Nephron (organoid): ENCODE data around the gene FNDC3B.

Source experiments
- H3K27ac Mint-ChIP-seq, 3 experiments: 2 replicates each; pipeline ENCODE4 v1.8.0; 2020; ENCODE audit warnings: mixed read lengths in 3 of 3, mild to moderate bottlenecking in 2 of 3, moderate library complexity in 1 of 3
- H3K27me3 Mint-ChIP-seq: 2 replicates; pipeline ENCODE4 v1.8.0; 2021; ENCODE audit warnings: low read depth, mild to moderate bottlenecking, moderate library complexity, mixed read lengths
- H3K36me3 Mint-ChIP-seq: 2 replicates; pipeline ENCODE4 v1.8.0; 2020; ENCODE audit warnings: low read depth, mixed read lengths
- H3K4me1 Mint-ChIP-seq: 2 replicates; pipeline ENCODE4 v1.8.0; 2020; ENCODE audit warnings: mixed read lengths
- H3K4me3 Mint-ChIP-seq, 3 experiments: 2 replicates each; pipeline ENCODE4 v1.8.0; 2020; ENCODE audit warnings: mild to moderate bottlenecking in 3 of 3, mixed read lengths in 3 of 3, moderate library complexity in 2 of 3
- H3K9me3 Mint-ChIP-seq: 2 replicates; pipeline ENCODE4 v1.8.0; 2020; ENCODE audit warnings: mixed read lengths
- TF ChIP-seq, protein P1 (sequence below), 3 experiments: fragments of 200-600 bp; sonication (generic); IDR thresholded peaks; one replicate each; pipeline ENCODE4 v1.5.0; 2021; ENCODE audit warnings: antibody characterized with exemption in 3 of 3; ENCODE audit not compliant: unreplicated experiment in 3 of 3

Gene FNDC3B

GRCh38 chr3:172159962-172160538 lies 120.7 kb downstream of the FNDC3B start:
- no peak overlapping the region for H3K4me3 Mint-ChIP-seq

GRCh38 chr3:172161133-172161789 lies 121.9 kb downstream of the FNDC3B start:
- Mint-ChIP-seq H3K4me1 (peaks cover 25% of the 10 kb centered on the region), H3K9me3 (no peaks in the 10 kb centered on the region), H3K36me3 (peaks cover 8% of the 10 kb centered on the region), H3K4me3 (no peak overlapping the region), H3K27ac (peak overlapping the region; percentile 2 to 49 (median 27)), H3K27me3 (no peaks in the 10 kb centered on the region)
- TF ChIP-seq, protein P1, sequence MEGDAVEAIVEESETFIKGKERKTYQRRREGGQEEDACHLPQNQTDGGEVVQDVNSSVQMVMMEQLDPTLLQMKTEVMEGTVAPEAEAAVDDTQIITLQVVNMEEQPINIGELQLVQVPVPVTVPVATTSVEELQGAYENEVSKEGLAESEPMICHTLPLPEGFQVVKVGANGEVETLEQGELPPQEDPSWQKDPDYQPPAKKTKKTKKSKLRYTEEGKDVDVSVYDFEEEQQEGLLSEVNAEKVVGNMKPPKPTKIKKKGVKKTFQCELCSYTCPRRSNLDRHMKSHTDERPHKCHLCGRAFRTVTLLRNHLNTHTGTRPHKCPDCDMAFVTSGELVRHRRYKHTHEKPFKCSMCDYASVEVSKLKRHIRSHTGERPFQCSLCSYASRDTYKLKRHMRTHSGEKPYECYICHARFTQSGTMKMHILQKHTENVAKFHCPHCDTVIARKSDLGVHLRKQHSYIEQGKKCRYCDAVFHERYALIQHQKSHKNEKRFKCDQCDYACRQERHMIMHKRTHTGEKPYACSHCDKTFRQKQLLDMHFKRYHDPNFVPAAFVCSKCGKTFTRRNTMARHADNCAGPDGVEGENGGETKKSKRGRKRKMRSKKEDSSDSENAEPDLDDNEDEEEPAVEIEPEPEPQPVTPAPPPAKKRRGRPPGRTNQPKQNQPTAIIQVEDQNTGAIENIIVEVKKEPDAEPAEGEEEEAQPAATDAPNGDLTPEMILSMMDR (IDR thresholded peaks at IDR 0.05; ENCODE audit: unreplicated experiment in 3 of 3): no peak

More at GRCh38 chr3:172159962-172160538, 120.7 kb downstream of the FNDC3B start:
- no peaks in the 10 kb centered on the region for H3K9me3 Mint-ChIP-seq
- peak overlapping the region; percentile 46 to 75 (median 49) for H3K27ac Mint-ChIP-seq
- TF ChIP-seq, protein P1 (IDR thresholded peaks at IDR 0.05; ENCODE audit: unreplicated experiment in 3 of 3): no peak
- no peaks in the 10 kb centered on the region for H3K27me3 Mint-ChIP-seq
- H3K4me1 Mint-ChIP-seq: peaks cover 36% of the 10 kb centered on the region
- peaks cover 8% of the 10 kb centered on the region for H3K36me3 Mint-ChIP-seq

GRCh38 chr3:172161959-172162358 lies 122.6 kb downstream of the FNDC3B start:
- no peaks in the 10 kb centered on the region for H3K27me3 Mint-ChIP-seq
- TF ChIP-seq, protein P1 (IDR thresholded peaks at IDR 0.05; ENCODE audit: unreplicated experiment in 3 of 3): no peak
- H3K27ac Mint-ChIP-seq: peak overlapping the region in 1 of 3 experiments; percentile 27
- H3K36me3 Mint-ChIP-seq: peaks cover 8% of the 10 kb centered on the region
- H3K4me1 Mint-ChIP-seq: peaks cover 18% of the 10 kb centered on the region
- H3K4me3 Mint-ChIP-seq: no peak overlapping the region
- H3K9me3 Mint-ChIP-seq: no peaks in the 10 kb centered on the region

- H3K36me3 Mint-ChIP-seq: peaks cover 8% of the 10 kb centered on the region
- no peaks in the 10 kb centered on the region for H3K9me3 Mint-ChIP-seq
- TF ChIP-seq, protein P1 (IDR thresholded peaks at IDR 0.05; ENCODE audit: unreplicated experiment in 3 of 3): no peak
- no peak overlapping the region for H3K4me3 Mint-ChIP-seq
- H3K4me1 Mint-ChIP-seq: peaks cover 22% of the 10 kb centered on the region
- H3K27me3 Mint-ChIP-seq: no peaks in the 10 kb centered on the region
- peak overlapping the region in 1 of 3 experiments; percentile 51 for H3K27ac Mint-ChIP-seq
Measured at GRCh38 chr3:172163320-172163719, 123.9 kb downstream of the FNDC3B start.

DNA sequence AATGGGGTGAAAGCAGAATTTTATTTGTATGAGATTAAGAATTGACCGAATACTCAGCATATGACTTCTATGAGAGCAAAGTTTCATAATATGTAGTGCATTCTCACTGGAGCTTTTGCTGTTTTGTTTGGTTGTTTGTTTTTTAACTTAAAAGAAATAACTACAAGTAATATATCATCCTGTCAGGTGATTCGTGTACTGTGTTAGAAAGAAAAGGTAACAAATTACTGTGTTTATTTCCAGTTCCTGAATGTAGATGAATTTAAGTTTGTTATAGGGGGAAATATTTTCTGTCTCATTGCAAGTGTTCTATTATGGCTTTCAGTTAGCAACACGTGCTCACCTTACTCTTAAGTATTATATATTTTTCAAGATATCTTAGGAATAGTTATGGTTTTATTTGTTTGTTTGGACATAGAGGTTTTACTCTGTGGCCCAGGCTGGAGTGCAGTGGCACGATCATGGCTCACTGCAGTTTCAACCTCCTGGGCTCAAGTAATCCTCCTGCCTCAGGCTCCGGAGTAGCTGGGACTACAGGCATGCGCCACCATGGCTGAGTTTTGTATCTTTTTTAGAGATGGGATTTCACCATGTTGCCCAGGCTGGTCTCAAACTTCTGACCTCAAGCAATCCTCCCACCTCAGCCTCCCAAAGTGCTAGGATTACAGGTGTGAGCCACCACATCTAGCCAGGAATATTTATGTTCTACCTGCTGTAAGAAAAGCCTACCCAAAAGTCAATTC lies 125.4 kb downstream of the FNDC3B start:
- H3K9me3 Mint-ChIP-seq: no peaks in the 10 kb centered on the region
- H3K36me3 Mint-ChIP-seq: peaks cover 8% of the 10 kb centered on the region
- H3K4me3 Mint-ChIP-seq: no peak overlapping the region
- TF ChIP-seq, protein P1 (IDR thresholded peaks at IDR 0.05; ENCODE audit: unreplicated experiment in 3 of 3): no peak
- H3K4me1 Mint-ChIP-seq: peaks cover 28% of the 10 kb centered on the region
- peak overlapping the region; percentile 17 to 85 (median 43) for H3K27ac Mint-ChIP-seq
- H3K27me3 Mint-ChIP-seq: no peaks in the 10 kb centered on the region
